Activated gamma-delta T cell treated with Interleukin-2 at 50 U/mL for 16 hours (primary cell): ENCODE data around the gene RNF220.

ENCODE experiments used
- DNase-seq: peaks from one replicate; pipeline ENCODE4 v3.0.0-alpha.2; 2020

The RNF220 gene

GRCh38 chr1:44436401-44437106 is 31.5 kb downstream of the RNF220 start:
- DNase-seq, result no peak

GRCh38 chr1:44437107-44437716 is 32.2 kb downstream of the RNF220 start:
- no peak for DNase-seq

GRCh38 chr1:44442791-44443190 is 37.7 kb downstream of the RNF220 start:
- DNase-seq, result no peak

GRCh38 chr1:44447051-44447810 is 42.2 kb downstream of the RNF220 start:
- DNase-seq, result no peak

- DNase-seq, result no peak
Observed at GRCh38 chr1:44453798-44454349, 48.8 kb downstream of the RNF220 start.

- no peak for DNase-seq
Observed at GRCh38 chr1:44454704-44455103, 49.6 kb downstream of the RNF220 start.

GRCh38 chr1:44460107-44460882 is 55.2 kb downstream of the RNF220 start:
- DNase-seq, result no peak

- no peak for DNase-seq
Observed at GRCh38 chr1:44464361-44464760, 59.3 kb downstream of the RNF220 start.

- no peak for DNase-seq
Observed at GRCh38 chr1:44467566-44467965, 62.5 kb downstream of the RNF220 start.

- no peak for DNase-seq
Observed at GRCh38 chr1:44471911-44472453, 66.9 kb downstream of the RNF220 start.

GRCh38 chr1:44472620-44473525 is 67.8 kb downstream of the RNF220 start:
- no peak for DNase-seq

- no peak for DNase-seq
Observed at GRCh38 chr1:44476891-44477290, 71.8 kb downstream of the RNF220 start.

- no peak for DNase-seq
Observed at GRCh38 chr1:44481701-44482100, 76.6 kb downstream of the RNF220 start.

GRCh38 chr1:44483089-44483874 is 78.2 kb downstream of the RNF220 start:
- no peak for DNase-seq

GRCh38 chr1:44484155-44484688 is 79.2 kb downstream of the RNF220 start:
- no peak for DNase-seq

- DNase-seq, result no peak
Observed at GRCh38 chr1:44485229-44485933, 80.3 kb downstream of the RNF220 start.

- DNase-seq, result no peak
Observed at GRCh38 chr1:44485934-44486460, 80.9 kb downstream of the RNF220 start.

GRCh38 chr1:44489481-44489880 is 84.4 kb downstream of the RNF220 start:
- no peak for DNase-seq

GRCh38 chr1:44496541-44497171 is 91.6 kb downstream of the RNF220 start:
- no peak for DNase-seq
